Lung (tissue), 10 donors: Measurements from ENCODE around the gene WASHC2C. TPM values are rescaled to one million over a fixed set of nuclear protein-coding genes. Genes with fewer than 3 reads are reported as not detected.
"Not testable (repeated sequence)": the region's sequence is repeated elsewhere in the genome, so short reads cannot be mapped to it uniquely, and the experiment has no call there.

ENCODE experiments used
- ATAC-seq: fragments of 200-7000 bp; cut with Tn5 transposase; one replicate; pipeline ENCODE4 v1.9.1; 2020; ENCODE audit warnings: moderate number of reproducible peaks; ENCODE audit not compliant: insufficient read depth, low FRiP score
- DNase-seq, 3 donors: peaks; one replicate each; pipeline ENCODE4 v3.0.0-alpha.2; 2013 to 2017
- H3K27ac ChIP-seq, 2 donors: one replicate each; pipeline ENCODE4 v1.5.1; 2013; ENCODE audit warnings: mild to moderate bottlenecking in 2 of 2, moderate library complexity in 2 of 2, control low read depth in 1 of 2, inconsistent platforms in 1 of 2, low read depth in 1 of 2, low read length in 1 of 2
- H3K27me3 ChIP-seq, 3 donors: one replicate each; pipeline ENCODE4 v1.5.1; 2013; ENCODE audit warnings: low read length in 2 of 3; ENCODE audit not compliant: control insufficient read depth in 3 of 3, insufficient read depth in 3 of 3
- H3K36me3 ChIP-seq, 4 donors: one replicate each; pipeline ENCODE4 v1.5.1; 2013; ENCODE audit warnings: low read length in 4 of 4, mild to moderate bottlenecking in 1 of 4, moderate library complexity in 1 of 4; ENCODE audit not compliant: control insufficient read depth in 4 of 4, insufficient read depth in 4 of 4
- H3K4me1 ChIP-seq, 5 donors: one replicate each; pipeline ENCODE4 v1.5.1; 2013; ENCODE audit warnings: low read length in 5 of 5, mild to moderate bottlenecking in 2 of 5, moderate library complexity in 1 of 5; ENCODE audit not compliant: control insufficient read depth in 5 of 5, insufficient read depth in 5 of 5
- H3K4me3 ChIP-seq: one replicate; pipeline ENCODE4 v1.5.1; 2013; ENCODE audit warnings: mild to moderate bottlenecking, control low read depth, moderate library complexity
- H3K9ac ChIP-seq, 2 donors: one replicate each; pipeline ENCODE4 v1.5.1; 2013; ENCODE audit warnings: low read length in 2 of 2, control low read depth in 1 of 2; ENCODE audit not compliant: insufficient read depth in 1 of 2
- H3K9me3 ChIP-seq, 4 donors: one replicate each; pipeline ENCODE4 v1.5.1; 2013; ENCODE audit warnings: low read length in 3 of 4, mild to moderate bottlenecking in 1 of 4, moderate library complexity in 1 of 4; ENCODE audit not compliant: control insufficient read depth in 4 of 4, insufficient read depth in 3 of 4
- WGBS, 2 donors: extraction: QIAGEN DNeasy Blood & Tissue Kit; methylation state at CpG; one replicate each; pipeline ENCODE4 v1.1.7; 2013; 5-methylcytosine and 5-hydroxymethylcytosine counted together
- polyA plus RNA-seq, 2 donors: library from polyadenylated mRNA; stranded (reverse); fragments of 200-250 nt; gene quantifications; one replicate each; pipeline ENCODE4 v1.2.1, GENCODE V29; 2013
- total RNA-seq, 2 donors: library from RNA; depleted of rRNA in 1 of 2; stranded (reverse); fragments of >200 nt in 1 of 2; gene quantifications; one replicate each; pipeline ENCODE4 v1.2.1, GENCODE V29; 2014 to 2021
- donor health status: Bipolar disorder and iron deficiency.
- donor health status: healthy.
- donor health status: DM: yes; HTN: yes; CAD: no.

The WASHC2C gene
- total and polyA plus RNA-seq, 4 donors = 20.2 to 70.1 (median 33.6) TPM

GRCh38 chr10:45727421-45727965 is 427 bp downstream of the WASHC2C start:
- H3K9ac ChIP-seq, DNase-seq, H3K36me3 ChIP-seq, H3K9me3 ChIP-seq, H3K27me3 ChIP-seq, H3K4me1 ChIP-seq: not testable (repeated sequence)
- H3K4me3 ChIP-seq = peak overlapping the region; percentile 86
- ATAC-seq = peak; percentile 70
- 2 to 5% methylated on average over 18 to 26 of the region's 45 CpGs for WGBS, 2 donors
- peak overlapping the region; percentile 83 to 88 for H3K27ac ChIP-seq

GRCh38 chr10:45734449-45734848 is 7.4 kb downstream of the WASHC2C start:
- not testable (repeated sequence) for H3K27ac ChIP-seq

DNA sequence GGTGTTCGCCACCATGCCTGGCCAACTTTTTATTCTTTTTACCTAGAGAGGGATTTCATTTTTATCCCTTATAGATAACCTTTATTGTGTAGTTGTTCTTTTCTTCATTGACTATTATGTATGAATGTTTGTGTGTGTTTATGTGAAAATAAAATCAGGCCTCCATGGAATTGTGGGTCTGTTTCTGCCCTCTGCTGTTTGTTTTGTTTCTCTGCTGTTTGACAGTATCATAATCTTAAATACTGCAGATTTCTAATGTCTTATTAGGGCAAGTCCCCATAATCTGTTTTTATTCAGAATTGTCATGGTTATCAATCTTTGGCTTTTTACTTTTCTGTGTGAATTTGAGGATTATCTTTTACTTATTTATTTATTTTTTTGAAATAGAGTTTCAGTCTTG is 7.8 kb downstream of the WASHC2C start:
- H3K36me3 ChIP-seq, H3K27ac ChIP-seq, H3K9me3 ChIP-seq, ATAC-seq, H3K27me3 ChIP-seq, H3K4me1 ChIP-seq, H3K4me3 ChIP-seq, H3K9ac ChIP-seq: not testable (repeated sequence)
- DNase-seq = peak in 1 of 3 donors; percentile 10
- no CpG with 5 or more reads among the region's 1 CpG for WGBS, 2 donors

More at GRCh38 chr10:45734449-45734848, 7.4 kb downstream of the WASHC2C start:
- not testable (repeated sequence) for H3K9me3 ChIP-seq, ATAC-seq, H3K4me1 ChIP-seq, H3K27me3 ChIP-seq, H3K36me3 ChIP-seq, H3K9ac ChIP-seq, DNase-seq, H3K4me3 ChIP-seq
- 96 to 100% methylated on average over 1 of the region's 2 CpGs for WGBS, 2 donors

GRCh38 chr10:45741559-45741958 is 14.5 kb downstream of the WASHC2C start:
- not testable (repeated sequence) for H3K4me3 ChIP-seq, H3K36me3 ChIP-seq, ATAC-seq, H3K9me3 ChIP-seq, DNase-seq, H3K27me3 ChIP-seq, H3K27ac ChIP-seq, H3K4me1 ChIP-seq, H3K9ac ChIP-seq
- WGBS, 2 donors = 68 to 84% methylated on average over 7 of the region's 7 CpGs

- not testable (repeated sequence) for H3K9ac ChIP-seq, H3K4me3 ChIP-seq, H3K36me3 ChIP-seq, H3K27ac ChIP-seq, H3K4me1 ChIP-seq, H3K9me3 ChIP-seq, ATAC-seq, DNase-seq, H3K27me3 ChIP-seq
- 94 to 97% methylated on average over 5 to 7 of the region's 7 CpGs for WGBS, 2 donors
Observed at GRCh38 chr10:45742014-45742413, 14.9 kb downstream of the WASHC2C start.

- H3K27me3 ChIP-seq, H3K9ac ChIP-seq, H3K4me3 ChIP-seq, H3K9me3 ChIP-seq, DNase-seq, H3K36me3 ChIP-seq, H3K27ac ChIP-seq, H3K4me1 ChIP-seq, ATAC-seq: not testable (repeated sequence)
- WGBS, 2 donors = 92 to 93% methylated on average over 1 to 2 of the region's 4 CpGs
Observed at GRCh38 chr10:45751141-45751540, 24.1 kb downstream of the WASHC2C start.

DNA sequence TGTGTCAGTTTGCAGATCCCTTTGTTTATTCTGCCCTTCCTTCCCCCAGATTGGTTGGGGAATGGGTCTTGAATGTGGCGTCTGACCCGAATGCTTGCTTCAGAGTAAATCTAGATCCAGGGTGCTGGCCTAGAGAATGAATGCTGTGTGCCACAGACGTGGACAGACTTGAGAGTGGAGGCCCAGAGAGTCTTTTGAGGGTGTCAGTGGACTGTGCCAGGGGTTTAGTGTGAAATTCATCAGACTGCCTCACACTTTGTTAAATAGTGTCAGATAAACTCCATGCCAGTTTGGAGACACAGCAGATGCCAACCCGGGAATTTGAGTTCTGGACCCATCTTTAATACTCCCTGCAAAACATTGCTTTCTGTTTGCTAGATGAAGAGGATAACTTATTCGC is 25.1 kb downstream of the WASHC2C start:
- not testable (repeated sequence) for ATAC-seq, H3K27me3 ChIP-seq, DNase-seq, H3K9me3 ChIP-seq, H3K4me1 ChIP-seq, H3K4me3 ChIP-seq, H3K9ac ChIP-seq, H3K27ac ChIP-seq, H3K36me3 ChIP-seq
- WGBS, 2 donors = 92 to 94% methylated on average over 3 to 4 of the region's 5 CpGs

- H3K36me3 ChIP-seq, H3K9me3 ChIP-seq, H3K27ac ChIP-seq, DNase-seq, H3K4me1 ChIP-seq, H3K4me3 ChIP-seq, ATAC-seq, H3K27me3 ChIP-seq, H3K9ac ChIP-seq: not testable (repeated sequence)
- WGBS, 2 donors = 97% methylated on average over 4 to 7 of the region's 7 CpGs
Observed at GRCh38 chr10:45753979-45754495, 27.0 kb downstream of the WASHC2C start.
